Loucy (cell line): Measurements from ENCODE around the gene CRHR2.

ENCODE experiments used
- EZH2phosphoT487 ChIP-seq: fragments of 200-600 bp; IDR thresholded peaks from 2 replicates; pipeline ENCODE4 v1.6.1; 2018; ENCODE audit warnings: antibody characterized with exemption, mild to moderate bottlenecking, moderate library complexity, borderline replicate concordance
- TF ChIP-seq, protein P1 (sequence below): fragments of 200-600 bp; sonication (generic); conservative IDR thresholded peaks from 2 replicates; pipeline ENCODE4 v1.5.1; 2014; ENCODE audit warnings: mild to moderate bottlenecking, antibody characterized with exemption, low read length

DNA sequence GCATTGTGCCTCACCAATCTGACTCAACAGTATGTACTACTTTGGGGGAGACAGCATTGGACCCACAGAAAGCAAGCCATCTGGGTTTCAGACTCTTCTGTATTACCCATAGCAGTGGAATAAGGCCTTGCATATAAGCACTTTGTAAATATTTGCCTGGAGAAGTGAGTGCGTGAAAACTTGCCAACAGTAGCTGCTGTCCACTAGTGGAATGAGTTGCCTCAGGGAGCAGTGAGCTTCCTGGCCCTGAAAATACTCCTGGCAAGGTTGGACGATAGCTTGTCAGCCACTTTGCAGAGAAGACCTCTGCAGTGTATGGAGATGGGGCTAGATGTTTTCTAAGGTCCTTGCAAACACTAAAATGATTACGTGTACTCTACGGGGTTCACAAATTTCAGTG is 65.9 kb downstream of the CRHR2 start:
- TF ChIP-seq EZH2phosphoT487: no peak
- TF ChIP-seq, protein P1, sequence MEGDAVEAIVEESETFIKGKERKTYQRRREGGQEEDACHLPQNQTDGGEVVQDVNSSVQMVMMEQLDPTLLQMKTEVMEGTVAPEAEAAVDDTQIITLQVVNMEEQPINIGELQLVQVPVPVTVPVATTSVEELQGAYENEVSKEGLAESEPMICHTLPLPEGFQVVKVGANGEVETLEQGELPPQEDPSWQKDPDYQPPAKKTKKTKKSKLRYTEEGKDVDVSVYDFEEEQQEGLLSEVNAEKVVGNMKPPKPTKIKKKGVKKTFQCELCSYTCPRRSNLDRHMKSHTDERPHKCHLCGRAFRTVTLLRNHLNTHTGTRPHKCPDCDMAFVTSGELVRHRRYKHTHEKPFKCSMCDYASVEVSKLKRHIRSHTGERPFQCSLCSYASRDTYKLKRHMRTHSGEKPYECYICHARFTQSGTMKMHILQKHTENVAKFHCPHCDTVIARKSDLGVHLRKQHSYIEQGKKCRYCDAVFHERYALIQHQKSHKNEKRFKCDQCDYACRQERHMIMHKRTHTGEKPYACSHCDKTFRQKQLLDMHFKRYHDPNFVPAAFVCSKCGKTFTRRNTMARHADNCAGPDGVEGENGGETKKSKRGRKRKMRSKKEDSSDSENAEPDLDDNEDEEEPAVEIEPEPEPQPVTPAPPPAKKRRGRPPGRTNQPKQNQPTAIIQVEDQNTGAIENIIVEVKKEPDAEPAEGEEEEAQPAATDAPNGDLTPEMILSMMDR: no peak
